GM18951 (cell line): ENCODE data around the gene NLRP4.
"Not testable (repeated sequence)": the region's sequence is repeated elsewhere in the genome, so short reads cannot be mapped to it uniquely, and the experiment has no call there.

Experiments
- POLR2A ChIP-seq: IDR thresholded peaks from 4 replicates; pipeline ENCODE4 v1.6.1; 2011; ENCODE audit warnings: mild to moderate bottlenecking; ENCODE audit not compliant: insufficient read length, insufficient read depth; ENCODE audit errors: extremely low read depth
- in situ Hi-C: fragments of 300-500 bp; cut with MboI; formaldehyde crosslinking; loops from one replicate; pipeline ENCODE4 v1.12.0; 2022; ENCODE audit warnings: low sequenced_read_pairs, mixed read lengths, inconsistent platforms; ENCODE audit not compliant: unreplicated experiment

Gene NLRP4

GRCh38 chr19:55907286-55907685 is 70.9 kb downstream of the NLRP4 start:
- no peak for TF ChIP-seq POLR2A
- in situ Hi-C loops: no loop called here

- in situ Hi-C loops: no loop called here
- TF ChIP-seq POLR2A: no peak
Measured at GRCh38 chr19:55907746-55908145, 71.4 kb downstream of the NLRP4 start.

- no peak for TF ChIP-seq POLR2A
- in situ Hi-C loops: no loop called here
Measured at GRCh38 chr19:55909801-55910200, 73.5 kb downstream of the NLRP4 start.

GRCh38 chr19:55912916-55913315 is 76.6 kb downstream of the NLRP4 start:
- in situ Hi-C loops: no loop called here
- TF ChIP-seq POLR2A: no peak

- in situ Hi-C loops: no loop called here
Measured at GRCh38 chr19:55913643-55914268, 77.4 kb downstream of the NLRP4 start.

GRCh38 chr19:55923556-55923955 is 87.2 kb downstream of the NLRP4 start:
- TF ChIP-seq POLR2A: no peak
- in situ Hi-C loops: no loop called here

More at GRCh38 chr19:55913643-55914268, 77.4 kb downstream of the NLRP4 start:
- no peak for TF ChIP-seq POLR2A

GRCh38 chr19:55927991-55928390 is 91.7 kb downstream of the NLRP4 start:
- no peak for TF ChIP-seq POLR2A
- in situ Hi-C loops: no loop called here

GRCh38 chr19:55929258-55929657 is 92.9 kb downstream of the NLRP4 start:
- in situ Hi-C loops: not testable (repeated sequence)

- no peak for TF ChIP-seq POLR2A
- in situ Hi-C loops: no loop called here
Measured at GRCh38 chr19:55930996-55931515, 94.7 kb downstream of the NLRP4 start.
